ENCODE results near the gene CTIF.

Gene CTIF

GRCh38 chr18:48594471-48595094, 55.8 kb downstream of the CTIF start:
- no peak for TF ChIP-seq CTCF (IDR thresholded peaks at IDR 0.05; ENCODE audit: insufficient read depth, missing control alignments)
- FAIRE-seq (no peak), DNase-seq (ENCODE audit: insufficient read length, low spot score) (no peak)

- no peak for DNase-seq (ENCODE audit: insufficient read length, low spot score)
Observed at GRCh38 chr18:48595703-48596218, 56.9 kb downstream of the CTIF start.

GRCh38 chr18:48597110-48597509, 58.3 kb downstream of the CTIF start:
- no peak for TF ChIP-seq CTCF (IDR thresholded peaks at IDR 0.05; ENCODE audit: insufficient read depth, missing control alignments)
- DNase-seq (ENCODE audit: insufficient read length, low spot score), result no peak
- no peak for FAIRE-seq

More at GRCh38 chr18:48595703-48596218, 56.9 kb downstream of the CTIF start:
- TF ChIP-seq CTCF (IDR thresholded peaks at IDR 0.05; ENCODE audit: insufficient read depth, missing control alignments), result no peak
- peak; percentile 89 for FAIRE-seq

GRCh38 chr18:48597671-48598070, 58.8 kb downstream of the CTIF start:
- FAIRE-seq (no peak), DNase-seq (ENCODE audit: insufficient read length, low spot score) (no peak)
- no peak for TF ChIP-seq CTCF (IDR thresholded peaks at IDR 0.05; ENCODE audit: insufficient read depth, missing control alignments)

- FAIRE-seq (no peak), DNase-seq (ENCODE audit: insufficient read length, low spot score) (no peak)
- TF ChIP-seq CTCF (IDR thresholded peaks at IDR 0.05; ENCODE audit: insufficient read depth, missing control alignments), result no peak
Observed at GRCh38 chr18:48599391-48599790, 60.6 kb downstream of the CTIF start.

- DNase-seq (ENCODE audit: insufficient read length, low spot score) (no peak), FAIRE-seq (no peak)
- no peak for TF ChIP-seq CTCF (IDR thresholded peaks at IDR 0.05; ENCODE audit: insufficient read depth, missing control alignments)
Observed at GRCh38 chr18:48600046-48600445, 61.2 kb downstream of the CTIF start.

- FAIRE-seq (no peak), DNase-seq (ENCODE audit: insufficient read length, low spot score) (no peak)
- no peak for TF ChIP-seq CTCF (IDR thresholded peaks at IDR 0.05; ENCODE audit: insufficient read depth, missing control alignments)
Observed at GRCh38 chr18:48600456-48601090, 61.7 kb downstream of the CTIF start.
